Gastrocnemius medialis (tissue), 4 donors: ENCODE results near the gene TMEM59L. TPM values are rescaled to one million over a fixed set of nuclear protein-coding genes. Genes with fewer than 3 reads are reported as not detected.

Experiments
- ATAC-seq, 2 donors: fragments of 150-250 bp; one replicate each; pipeline ENCODE4 v1.9.1; 2016
- DNase-seq, 2 donors: peaks; one replicate each; pipeline ENCODE4 v3.0.0-alpha.2; 2019
- H3K27ac ChIP-seq, 4 donors: fragments of 200-600 bp; sonication (generic); 1 replicate in 1 of 4; 2 replicates in 3 of 4; pipeline ENCODE4 v1.5.1; 2016 to 2018; ENCODE audit warnings: mild to moderate bottlenecking in 2 of 4, moderate library complexity in 1 of 4
- H3K27me3 ChIP-seq, 3 donors: fragments of 200-600 bp; sonication (generic) in 2 of 3; 1 replicate in 1 of 3; 2 replicates in 2 of 3; pipeline versions ENCODE4 v1.5.1 to v1.6.0; 2016 to 2019; ENCODE audit warnings: mild to moderate bottlenecking in 1 of 3, moderate library complexity in 1 of 3
- H3K36me3 ChIP-seq, 2 donors: fragments of 200-600 bp; sonication (generic) in 1 of 2; one replicate each; pipeline ENCODE4 v1.5.1; 2017 to 2018
- H3K4me1 ChIP-seq, 2 donors: fragments of 200-600 bp; sonication (generic) in 1 of 2; one replicate each; pipeline ENCODE4 v1.5.1; 2016 to 2017; ENCODE audit warnings: mild to moderate bottlenecking in 2 of 2
- H3K4me3 ChIP-seq, 4 donors: fragments of 200-600 bp; sonication (generic) in 3 of 4; 1 replicate in 1 of 4; 2 replicates in 3 of 4; pipeline ENCODE4 v1.5.1; 2016 to 2019; ENCODE audit warnings: mild to moderate bottlenecking in 2 of 4
- H3K9me3 ChIP-seq, 3 donors: fragments of 200-600 bp; sonication (generic) in 2 of 3; 1 replicate in 1 of 3; 2 replicates in 2 of 3; pipeline ENCODE4 v1.5.1; 2016 to 2019
- CTCF ChIP-seq, 5 experiments: fragments of 450-650 bp in 3 of 5; fragments of 200-600 bp in 2 of 5; sonication (generic) in 2 of 5; IDR thresholded peaks in 4 of 5; conservative IDR thresholded peaks in 1 of 5; 1 replicate in 4 of 5; 2 replicates in 1 of 5; pipeline ENCODE4 v1.5.1; 2016 to 2019; ENCODE audit warnings: antibody characterized with exemption in 5 of 5, mild to moderate bottlenecking in 3 of 5, moderate library complexity in 3 of 5
- POLR2A ChIP-seq, 2 donors: fragments of 450-650 bp; IDR thresholded peaks; one replicate each; pipeline ENCODE4 v1.6.1; 2017; ENCODE audit warnings: antibody characterized with exemption in 2 of 2, mild to moderate bottlenecking in 2 of 2, moderate library complexity in 2 of 2
- in situ Hi-C, 4 donors: fragments of 200-750 bp; cut with MboI; loops; one replicate each; pipeline versions ENCODE4 v1.15.0 to v1.8.0; 2017; ENCODE audit warnings: low sequenced_read_pairs in 4 of 4
- intact Hi-C: fragments of 100-400 bp; cut with DNase I; formaldehyde crosslinking; loops from one replicate; pipeline ENCODE4 v1.15.1; 2023; ENCODE audit warnings: low total_unique reads
- total RNA-seq, 4 donors: library from RNA; depleted of rRNA; stranded (reverse); fragments of >200 nt; gene quantifications; one replicate each; pipeline versions ENCODE4 v1.1.0 to v1.2.3, GENCODE V29; 2016

TMEM59L gene
- total RNA-seq, 4 donors from 2014 or later, result 0.20 to 2.1 (median 0.36) TPM; not detected in 1

DNA sequence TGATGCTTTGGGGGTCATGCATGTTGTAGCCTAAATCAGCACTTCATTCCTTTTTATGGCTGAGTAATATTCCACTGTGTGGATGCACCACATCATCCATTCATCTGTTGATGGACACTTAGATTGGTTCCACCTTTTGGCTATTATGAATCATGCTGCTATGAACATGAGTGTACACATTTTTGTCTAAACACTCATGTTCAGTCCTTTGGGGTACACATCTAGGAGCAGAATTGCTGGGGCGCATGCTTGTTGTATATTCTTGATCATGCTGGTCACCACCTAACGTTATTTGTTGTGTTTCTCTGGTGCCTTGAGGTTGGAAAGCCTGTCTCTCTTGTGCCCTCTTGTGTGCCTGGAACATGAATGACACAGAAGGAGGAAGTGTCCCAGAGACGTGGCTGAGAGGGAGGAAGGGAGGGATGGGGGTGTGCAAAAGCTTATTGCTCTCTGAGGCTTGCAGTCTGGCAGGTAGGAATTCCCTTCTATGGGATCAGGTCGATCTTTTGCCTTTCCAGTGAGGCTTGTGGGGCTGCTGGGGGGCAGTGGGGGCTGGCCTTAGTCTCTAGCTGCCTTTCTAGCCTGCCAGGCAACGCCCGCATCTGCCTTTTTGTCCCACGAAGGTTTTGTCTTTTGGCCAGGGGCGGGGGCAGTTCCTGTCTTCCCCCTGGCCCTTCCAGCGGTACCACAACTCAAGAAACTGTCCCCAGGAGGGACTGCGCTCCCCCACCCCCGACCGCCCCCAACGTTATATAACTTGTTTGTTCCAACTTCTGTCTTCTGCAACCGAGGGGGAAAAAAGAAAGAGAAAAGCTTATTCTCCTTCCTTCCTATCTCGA, 31.7 kb downstream of the TMEM59L start:
- H3K27ac ChIP-seq, result peak overlapping the region in 2 of 4 donors; percentile 23 to 42
- H3K27me3 ChIP-seq, result no peaks in the 10 kb centered on the region
- H3K9me3 ChIP-seq, result no peaks in the 10 kb centered on the region
- no peak for TF ChIP-seq CTCF (IDR thresholded peaks at IDR 0.05 in 4 of 5, conservative IDR thresholded peaks at IDR 0.05 in 1 of 5)
- DNase-seq, result no peak
- ATAC-seq, result no peak
- peaks cover 28 to 31% of the 10 kb centered on the region in 2 donors for H3K4me1 ChIP-seq
- H3K4me3 ChIP-seq, result no peak overlapping the region
- H3K36me3 ChIP-seq, result no peaks in the 10 kb centered on the region
- in situ Hi-C loops, result no loop called here
- intact Hi-C loops, result no loop called here

GRCh38 chr19:18645035-18645511, 32.4 kb downstream of the TMEM59L start:
- no peaks in the 10 kb centered on the region for H3K36me3 ChIP-seq
- intact Hi-C loops (no loop called here), in situ Hi-C loops (no loop called here)
- peaks cover 34 to 37% of the 10 kb centered on the region in 2 donors for H3K4me1 ChIP-seq
- no peak for DNase-seq
- H3K27me3 ChIP-seq, result no peaks in the 10 kb centered on the region
- no peaks in the 10 kb centered on the region for H3K9me3 ChIP-seq
- TF ChIP-seq POLR2A (IDR thresholded peaks at IDR 0.05) (no peak), CTCF (IDR thresholded peaks at IDR 0.05 in 4 of 5, conservative IDR thresholded peaks at IDR 0.05 in 1 of 5) (no peak)
- ATAC-seq, result no peak
- peak overlapping the region in 2 of 4 donors; percentile 23 to 42 for H3K27ac ChIP-seq
- H3K4me3 ChIP-seq, result no peak overlapping the region

- H3K36me3 ChIP-seq, result no peaks in the 10 kb centered on the region
- no peaks in the 10 kb centered on the region for H3K9me3 ChIP-seq
- no peak for DNase-seq
- H3K4me1 ChIP-seq, result peaks cover 48 to 53% of the 10 kb centered on the region in 2 donors
- peak overlapping the region in 2 of 4 donors; percentile 71 to 82 for H3K27ac ChIP-seq
- H3K4me3 ChIP-seq, result no peak overlapping the region
- no peak for TF ChIP-seq CTCF (IDR thresholded peaks at IDR 0.05 in 4 of 5, conservative IDR thresholded peaks at IDR 0.05 in 1 of 5)
- no peak for TF ChIP-seq POLR2A (IDR thresholded peaks at IDR 0.05)
- intact Hi-C loops (no loop called here), in situ Hi-C loops (no loop called here)
- no peak for ATAC-seq
- H3K27me3 ChIP-seq, result no peaks in the 10 kb centered on the region
Observed at GRCh38 chr19:18646535-18647370, 34.1 kb downstream of the TMEM59L start.

- H3K27me3 ChIP-seq, result no peaks in the 10 kb centered on the region
- no peaks in the 10 kb centered on the region for H3K9me3 ChIP-seq
- in situ Hi-C loops, result no loop called here
- H3K4me1 ChIP-seq, result peaks cover 53 to 55% of the 10 kb centered on the region in 2 donors
- peak overlapping the region in 3 of 4 donors; percentile 71 to 82 (median 81) for H3K27ac ChIP-seq
- H3K36me3 ChIP-seq, result no peaks in the 10 kb centered on the region
- no peak for ATAC-seq
- TF ChIP-seq CTCF (IDR thresholded peaks at IDR 0.05 in 4 of 5, conservative IDR thresholded peaks at IDR 0.05 in 1 of 5) (no peak), POLR2A (IDR thresholded peaks at IDR 0.05) (no peak)
- no peak for DNase-seq
- H3K4me3 ChIP-seq, result no peak overlapping the region
- intact Hi-C loops, result no loop called here
Observed at GRCh38 chr19:18647371-18647767, 34.7 kb downstream of the TMEM59L start.
